Stimulated activated effector memory CD8-positive, alpha-beta T cell treated with anti-CD3 and anti-CD28 coated beads, Interleukin-12 subunit alpha, Interleukin-12 subunit beta, amount 100 ng/mL, for 72 hours (primary cell): ENCODE data around the gene AJAP1.

Source experiments
- ATAC-seq: fragments of 150-1000 bp; cut with Tn5 transposase; 2 replicates; pipeline ENCODE4 v1.10.0; 2021
- DNase-seq, 2 donors: peaks; one replicate each; pipeline ENCODE4 v3.0.0; 2021 to 2022; ENCODE audit warnings: low spot score in 2 of 2
- H3K27ac Mint-ChIP-seq: one replicate; pipeline ENCODE4 v1.8.0; 2022; ENCODE audit warnings: mild to moderate bottlenecking, mixed read lengths
- H3K36me3 Mint-ChIP-seq: one replicate; pipeline ENCODE4 v1.8.0; 2022; ENCODE audit warnings: mild to moderate bottlenecking, mixed read lengths
- H3K4me1 Mint-ChIP-seq: one replicate; pipeline ENCODE4 v1.8.0; 2022; ENCODE audit warnings: mixed read lengths
- H3K4me3 Mint-ChIP-seq: one replicate; pipeline ENCODE4 v1.8.0; 2022; ENCODE audit warnings: mild to moderate bottlenecking, mixed read lengths
- H3K9me3 Mint-ChIP-seq: one replicate; pipeline ENCODE4 v1.8.0; 2022; ENCODE audit warnings: mixed read lengths

AJAP1 gene

DNA sequence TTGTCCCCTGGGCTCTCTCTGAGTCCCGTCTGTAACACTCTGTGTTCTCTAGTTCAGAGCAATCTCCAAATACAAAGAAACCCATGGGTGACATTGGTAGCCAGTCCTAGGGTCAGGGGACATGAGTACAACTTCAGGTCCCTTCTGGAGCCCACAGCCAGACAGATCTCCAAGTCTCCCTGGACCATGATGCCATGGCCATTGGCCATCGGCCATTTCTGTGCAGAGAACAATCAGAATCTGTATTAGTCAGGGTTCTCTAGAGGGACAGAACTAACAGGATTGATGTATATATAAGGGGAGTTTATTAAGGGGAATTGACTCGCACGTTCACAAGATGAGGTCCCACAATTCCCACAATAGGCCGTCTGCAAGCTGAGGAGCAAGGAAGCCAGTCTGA, 106.9 kb downstream of the AJAP1 start:
- ATAC-seq (no peak), DNase-seq (no peak)
- Mint-ChIP-seq H3K9me3 (peaks cover 3% of the 10 kb centered on the region), H3K36me3 (no peaks in the 10 kb centered on the region), H3K4me3 (no peak overlapping the region), H3K4me1 (no peaks in the 10 kb centered on the region), H3K27ac (no peak overlapping the region)

DNA sequence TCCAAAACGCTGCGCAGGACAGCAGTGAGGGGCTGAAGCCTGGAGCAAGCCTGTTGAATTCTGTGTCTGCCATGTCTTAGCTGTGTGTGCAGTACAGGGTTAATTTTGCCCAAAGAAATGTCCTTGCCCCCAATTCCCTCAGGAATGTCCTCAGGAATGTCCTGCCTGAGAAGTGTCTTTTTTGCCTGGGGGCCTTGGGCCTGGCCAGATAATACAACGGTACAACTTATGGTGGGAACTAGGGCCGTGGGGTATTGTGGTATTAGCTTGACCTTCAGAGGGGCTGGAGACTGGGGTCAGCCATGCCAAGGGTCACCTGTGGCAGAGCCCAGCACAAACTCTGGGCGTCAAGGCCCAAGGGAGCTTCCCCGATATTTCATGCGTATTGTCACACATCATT, 107.7 kb downstream of the AJAP1 start:
- H3K27ac Mint-ChIP-seq = no peak overlapping the region
- DNase-seq = no peak
- no peak overlapping the region for H3K4me3 Mint-ChIP-seq

GRCh38 chr1:4767308-4767707, 112.9 kb downstream of the AJAP1 start:
- Mint-ChIP-seq H3K27ac (no peak overlapping the region), H3K4me3 (no peak overlapping the region), H3K36me3 (no peaks in the 10 kb centered on the region), H3K9me3 (no peaks in the 10 kb centered on the region), H3K4me1 (no peaks in the 10 kb centered on the region)
- ATAC-seq (no peak), DNase-seq (no peak)

More for the DNA sequence above, 107.7 kb downstream of the AJAP1 start:
- H3K36me3 Mint-ChIP-seq = no peaks in the 10 kb centered on the region
- H3K4me1 Mint-ChIP-seq = no peaks in the 10 kb centered on the region
- H3K9me3 Mint-ChIP-seq = peaks cover 3% of the 10 kb centered on the region
- no peak for ATAC-seq

GRCh38 chr1:4768553-4768952, 114.1 kb downstream of the AJAP1 start:
- no peak for DNase-seq
- no peaks in the 10 kb centered on the region for H3K9me3 Mint-ChIP-seq
- no peaks in the 10 kb centered on the region for H3K36me3 Mint-ChIP-seq
- H3K4me1 Mint-ChIP-seq = no peaks in the 10 kb centered on the region
- H3K27ac Mint-ChIP-seq = no peak overlapping the region
- H3K4me3 Mint-ChIP-seq = no peak overlapping the region
- no peak for ATAC-seq

DNA sequence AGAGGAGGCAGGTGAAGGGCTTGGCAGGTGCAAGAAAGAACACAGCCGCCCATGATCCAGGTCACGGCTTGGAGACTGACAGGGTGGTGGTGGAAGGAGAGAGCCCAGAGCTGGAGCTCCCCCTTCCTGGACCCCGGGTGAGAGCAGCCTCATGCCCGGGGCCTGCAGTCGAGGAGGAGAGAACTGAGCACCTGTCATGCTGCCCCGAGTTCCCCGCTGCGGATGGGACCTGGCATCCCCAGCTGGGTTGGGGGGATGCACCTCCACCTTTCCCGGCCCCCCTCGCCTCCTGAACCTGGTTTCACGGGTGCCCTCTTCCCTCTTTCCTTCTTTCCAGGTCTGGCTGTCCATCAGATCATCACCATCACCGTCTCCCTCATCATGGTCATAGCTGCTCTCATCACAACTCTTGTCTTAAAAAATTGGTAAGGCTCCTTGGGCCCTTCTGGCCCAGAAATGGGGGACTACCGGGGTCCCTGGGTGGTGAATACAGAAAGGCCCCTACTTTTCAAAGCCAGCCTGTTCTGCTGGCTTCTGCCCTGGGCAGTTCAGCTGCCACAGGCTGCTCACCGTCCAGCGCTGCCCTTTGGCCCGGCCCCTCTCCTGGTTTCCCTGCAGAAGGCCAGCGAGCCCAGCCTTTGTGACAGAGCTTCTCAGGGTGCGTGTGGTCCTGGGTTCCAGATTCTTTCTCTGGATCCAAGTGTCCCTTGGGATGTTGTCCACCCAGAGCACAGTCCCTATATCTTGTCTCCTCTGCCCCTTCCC, 115.3 kb downstream of the AJAP1 start:
- H3K36me3 Mint-ChIP-seq = no peaks in the 10 kb centered on the region
- no peaks in the 10 kb centered on the region for H3K4me1 Mint-ChIP-seq
- no peaks in the 10 kb centered on the region for H3K9me3 Mint-ChIP-seq
- no peak for ATAC-seq
- no peak overlapping the region for H3K27ac Mint-ChIP-seq
- no peak overlapping the region for H3K4me3 Mint-ChIP-seq
- no peak for DNase-seq

GRCh38 chr1:4770713-4771112, 116.3 kb downstream of the AJAP1 start:
- Mint-ChIP-seq H3K4me1 (no peaks in the 10 kb centered on the region), H3K27ac (no peak overlapping the region), H3K4me3 (no peak overlapping the region), H3K9me3 (no peaks in the 10 kb centered on the region), H3K36me3 (no peaks in the 10 kb centered on the region)
- DNase-seq (no peak), ATAC-seq (no peak)

DNA sequence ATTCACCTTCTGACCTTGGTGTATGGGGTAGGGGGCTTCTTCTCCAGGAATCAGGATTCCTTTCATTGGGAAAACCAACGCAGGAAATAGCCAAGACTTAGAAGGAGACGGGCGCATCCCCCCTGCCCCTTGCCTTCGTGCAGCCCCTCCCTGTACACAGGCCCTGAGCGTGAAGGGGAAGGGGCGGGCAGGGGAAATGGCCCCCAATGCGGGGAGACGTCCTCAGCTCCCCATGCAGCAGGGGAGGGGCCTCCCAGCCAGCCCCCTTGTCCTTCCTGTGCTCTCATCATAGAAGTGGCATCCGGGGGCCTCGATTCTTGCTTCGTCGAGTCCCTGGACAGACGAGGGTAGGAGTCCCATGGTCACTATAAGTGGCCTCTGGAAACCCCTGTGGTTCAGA, 116.9 kb downstream of the AJAP1 start:
- no peaks in the 10 kb centered on the region for H3K9me3 Mint-ChIP-seq
- no peak for ATAC-seq
- no peak overlapping the region for H3K4me3 Mint-ChIP-seq
- no peaks in the 10 kb centered on the region for H3K4me1 Mint-ChIP-seq
- no peaks in the 10 kb centered on the region for H3K36me3 Mint-ChIP-seq
- no peak overlapping the region for H3K27ac Mint-ChIP-seq
- no peak for DNase-seq

DNA sequence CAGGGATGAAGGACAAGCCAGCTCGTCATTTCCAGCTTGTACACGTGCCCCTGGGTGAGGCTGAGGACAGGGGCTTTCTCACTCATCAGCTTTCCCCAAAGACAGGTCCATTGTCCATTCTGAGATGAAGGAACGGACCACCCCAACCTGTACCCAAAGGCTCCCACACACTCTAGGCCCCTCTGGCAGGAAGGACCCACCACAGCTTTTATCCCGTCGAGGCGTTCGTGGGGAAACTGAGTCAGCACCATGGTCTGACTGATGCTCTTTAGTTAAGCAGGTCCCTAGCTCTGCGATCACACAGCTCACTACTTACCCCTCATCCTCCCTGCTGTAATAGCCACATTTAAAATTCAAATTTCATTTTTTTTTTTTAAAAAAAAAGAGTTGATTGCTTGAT, 117.3 kb downstream of the AJAP1 start:
- H3K36me3 Mint-ChIP-seq = no peaks in the 10 kb centered on the region
- no peaks in the 10 kb centered on the region for H3K4me1 Mint-ChIP-seq
- no peak overlapping the region for H3K4me3 Mint-ChIP-seq
- ATAC-seq (no peak), DNase-seq (no peak)
- H3K9me3 Mint-ChIP-seq = no peaks in the 10 kb centered on the region
- no peak overlapping the region for H3K27ac Mint-ChIP-seq

GRCh38 chr1:4772294-4773010, 118.0 kb downstream of the AJAP1 start:
- no peak overlapping the region for H3K4me3 Mint-ChIP-seq

GRCh38 chr1:4773226-4773625, 118.8 kb downstream of the AJAP1 start:
- no peak overlapping the region for H3K4me3 Mint-ChIP-seq
- ATAC-seq = no peak
- no peak for DNase-seq
- H3K4me1 Mint-ChIP-seq = no peaks in the 10 kb centered on the region
- no peaks in the 10 kb centered on the region for H3K9me3 Mint-ChIP-seq
- H3K36me3 Mint-ChIP-seq = no peaks in the 10 kb centered on the region
- no peak overlapping the region for H3K27ac Mint-ChIP-seq

More at GRCh38 chr1:4772294-4773010, 118.0 kb downstream of the AJAP1 start:
- ATAC-seq (no peak), DNase-seq (no peak)
- no peaks in the 10 kb centered on the region for H3K36me3 Mint-ChIP-seq
- no peaks in the 10 kb centered on the region for H3K4me1 Mint-ChIP-seq
- no peak overlapping the region for H3K27ac Mint-ChIP-seq
- no peaks in the 10 kb centered on the region for H3K9me3 Mint-ChIP-seq

GRCh38 chr1:4775506-4775905, 121.1 kb downstream of the AJAP1 start:
- DNase-seq (no peak), ATAC-seq (no peak)
- H3K27ac Mint-ChIP-seq = no peak overlapping the region
- no peaks in the 10 kb centered on the region for H3K36me3 Mint-ChIP-seq
- H3K4me3 Mint-ChIP-seq = no peak overlapping the region
- no peaks in the 10 kb centered on the region for H3K9me3 Mint-ChIP-seq
- no peaks in the 10 kb centered on the region for H3K4me1 Mint-ChIP-seq

GRCh38 chr1:4778056-4778455, 123.6 kb downstream of the AJAP1 start:
- DNase-seq = no peak
- Mint-ChIP-seq H3K4me3 (no peak overlapping the region), H3K27ac (no peak overlapping the region), H3K9me3 (no peaks in the 10 kb centered on the region), H3K4me1 (no peaks in the 10 kb centered on the region), H3K36me3 (no peaks in the 10 kb centered on the region)
- ATAC-seq = no peak

GRCh38 chr1:4781646-4782045, 127.2 kb downstream of the AJAP1 start:
- Mint-ChIP-seq H3K4me1 (no peaks in the 10 kb centered on the region), H3K27ac (no peak overlapping the region), H3K4me3 (no peak overlapping the region), H3K9me3 (no peaks in the 10 kb centered on the region), H3K36me3 (no peaks in the 10 kb centered on the region)
- no peak for DNase-seq
- no peak for ATAC-seq

DNA sequence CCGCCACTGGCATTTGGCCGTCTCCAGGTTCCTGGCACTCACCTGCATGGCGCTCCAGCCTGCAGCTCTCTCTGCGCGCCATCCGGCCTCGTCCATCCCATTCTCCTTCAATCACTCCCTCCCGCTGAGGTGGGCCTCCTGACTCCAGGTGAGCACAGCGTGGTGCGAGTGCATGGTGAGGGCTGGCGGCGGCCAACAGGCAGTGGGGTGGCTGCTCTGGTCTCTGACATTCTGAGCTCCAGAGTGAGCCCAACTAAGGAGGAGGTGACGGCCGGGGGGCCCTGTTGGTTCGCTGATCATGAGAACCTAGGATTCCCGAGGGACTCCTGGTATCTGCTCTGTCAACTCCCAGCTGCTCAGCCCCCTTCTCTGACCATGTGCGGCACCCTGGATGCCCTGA, 130.4 kb downstream of the AJAP1 start:
- Mint-ChIP-seq H3K4me3 (no peak overlapping the region), H3K9me3 (no peaks in the 10 kb centered on the region), H3K36me3 (no peaks in the 10 kb centered on the region), H3K27ac (no peak overlapping the region), H3K4me1 (no peaks in the 10 kb centered on the region)
- DNase-seq (no peak), ATAC-seq (no peak)

- Mint-ChIP-seq H3K36me3 (no peaks in the 10 kb centered on the region), H3K27ac (no peak overlapping the region), H3K4me3 (no peak overlapping the region), H3K9me3 (no peaks in the 10 kb centered on the region), H3K4me1 (no peaks in the 10 kb centered on the region)
- no peak for ATAC-seq
- DNase-seq = no peak
Observed at GRCh38 chr1:4786055-4786454, 131.6 kb downstream of the AJAP1 start.

- Mint-ChIP-seq H3K9me3 (no peaks in the 10 kb centered on the region), H3K36me3 (no peaks in the 10 kb centered on the region), H3K4me3 (no peak overlapping the region), H3K27ac (no peak overlapping the region), H3K4me1 (no peaks in the 10 kb centered on the region)
- DNase-seq = no peak
- no peak for ATAC-seq
Observed at GRCh38 chr1:4787551-4787950, 133.1 kb downstream of the AJAP1 start.
